ENCODE results near the gene P2RY6. TPM values are rescaled to one million over a fixed set of nuclear protein-coding genes. Genes with fewer than 3 reads are reported as not detected.

Gene P2RY6
- total RNA-seq, 1 donor from 2014 or later: not detected

DNA sequence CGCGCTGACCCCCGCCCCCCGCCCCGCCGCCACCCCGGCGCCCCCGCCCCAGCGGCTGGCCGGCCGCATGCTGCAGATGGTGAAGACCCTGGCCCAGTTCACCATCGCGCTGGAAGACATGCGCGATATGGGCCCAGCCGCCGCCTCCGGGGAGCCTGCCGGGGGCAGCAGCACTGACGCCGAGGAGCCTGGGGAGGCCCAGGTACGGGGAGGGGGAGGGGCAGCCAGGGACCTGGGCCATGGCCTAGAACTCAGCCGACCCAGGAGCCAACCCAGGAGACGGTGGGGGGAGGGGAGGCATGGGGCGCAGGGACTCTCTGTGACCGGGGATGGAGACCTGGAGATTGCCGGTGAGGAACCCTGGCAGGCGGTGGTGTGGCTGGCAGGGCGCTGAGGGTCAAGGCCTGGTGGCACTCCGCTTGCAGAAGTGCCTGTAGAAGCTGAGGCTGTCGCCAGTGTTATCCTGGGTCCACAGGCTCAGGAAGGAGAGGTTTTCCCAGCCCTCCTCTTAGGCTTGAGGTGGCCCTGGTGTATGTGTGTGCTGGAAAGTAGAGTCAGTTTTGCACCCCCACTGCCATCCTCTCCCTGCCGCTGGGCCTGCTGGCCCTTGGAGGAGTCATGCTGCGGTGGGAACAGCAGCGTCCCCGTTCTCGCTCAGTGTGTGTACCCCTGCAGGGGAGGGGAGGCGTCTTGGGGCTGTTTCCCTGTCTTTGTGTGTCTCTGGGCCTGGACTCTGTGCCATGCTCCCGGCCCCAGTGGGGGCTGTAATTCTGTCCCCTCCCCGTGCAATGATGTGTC, 71.1 kb downstream of the P2RY6 start:
- H3K27me3 Mint-ChIP-seq (ENCODE audit: low read depth): no peaks in the 10 kb centered on the region
- H3K4me3 Mint-ChIP-seq: peak overlapping the region; percentile 56
- TF ChIP-seq CTCF (conservative IDR thresholded peaks at IDR 0.05): no peak
- H3K4me1 Mint-ChIP-seq: peaks cover 40% of the 10 kb centered on the region
- H3K36me3 Mint-ChIP-seq (ENCODE audit: low read depth): peaks cover 2% of the 10 kb centered on the region
- H3K9me3 Mint-ChIP-seq: no peaks in the 10 kb centered on the region
- H3K27ac Mint-ChIP-seq (ENCODE audit: unreplicated experiment): no peak overlapping the region
- DNase-seq (ENCODE audit: low read depth, low spot score): no peak

DNA sequence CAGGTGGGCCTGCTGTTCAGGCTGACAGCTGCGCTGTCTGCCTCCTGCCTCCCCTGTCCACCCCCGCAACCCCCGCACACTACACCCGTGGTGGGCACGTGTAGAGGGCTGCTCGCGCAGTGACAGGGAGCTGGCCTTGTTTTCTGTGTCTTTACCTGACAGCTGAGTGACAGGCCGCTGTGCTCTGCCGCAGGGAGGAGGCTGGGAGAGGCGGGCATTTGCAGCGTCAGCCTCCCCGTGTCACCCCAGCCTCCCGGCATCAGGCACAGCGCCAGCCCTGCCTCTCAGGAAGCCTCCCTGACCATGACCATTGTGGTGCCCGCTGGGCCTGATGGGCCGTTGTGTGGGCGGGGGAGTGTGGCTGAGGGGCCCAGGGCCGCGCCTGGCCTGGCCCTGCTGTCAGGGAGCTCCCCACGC, 72.1 kb downstream of the P2RY6 start:
- peaks cover 40% of the 10 kb centered on the region for H3K4me1 Mint-ChIP-seq
- DNase-seq (ENCODE audit: low read depth, low spot score): no peak
- H3K9me3 Mint-ChIP-seq: no peaks in the 10 kb centered on the region
- H3K27ac Mint-ChIP-seq (ENCODE audit: unreplicated experiment): no peak overlapping the region
- no peak overlapping the region for H3K4me3 Mint-ChIP-seq
- H3K36me3 Mint-ChIP-seq (ENCODE audit: low read depth): peaks cover 2% of the 10 kb centered on the region
- no peak for TF ChIP-seq CTCF (conservative IDR thresholded peaks at IDR 0.05)
- H3K27me3 Mint-ChIP-seq (ENCODE audit: low read depth): no peaks in the 10 kb centered on the region

DNA sequence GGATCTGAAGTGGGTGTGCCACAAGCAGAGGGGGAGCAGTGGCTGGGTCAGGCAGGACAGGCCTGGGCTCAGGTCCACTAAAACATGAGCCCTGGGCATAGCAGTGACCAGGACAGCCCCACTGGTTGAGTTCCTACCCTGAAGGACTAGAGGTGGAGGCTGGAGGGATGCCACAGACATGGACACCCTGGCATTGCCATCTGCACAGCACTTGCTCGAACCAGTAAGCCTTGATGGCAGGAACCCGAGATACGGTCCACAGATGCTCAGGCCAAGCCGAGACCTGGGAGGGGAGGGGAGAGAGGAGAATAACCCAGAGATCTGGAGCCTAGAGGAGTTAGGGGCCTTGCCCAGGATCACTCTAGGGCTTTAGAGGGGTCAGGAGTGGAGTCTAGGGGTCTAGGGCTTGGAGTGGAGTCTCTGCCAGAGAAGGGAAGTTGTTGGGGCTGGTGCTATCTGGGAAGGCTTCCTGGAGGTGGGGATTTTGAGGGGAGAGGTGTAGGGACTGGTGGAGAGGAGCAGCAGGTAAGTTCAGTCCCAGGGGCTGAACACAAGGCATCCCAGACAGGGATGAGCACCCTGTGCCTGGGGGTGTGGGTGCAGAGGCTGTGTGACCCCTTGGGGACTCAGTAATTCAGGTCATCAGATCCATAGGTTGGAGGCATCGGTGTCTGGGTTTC, 73.5 kb downstream of the P2RY6 start:
- H3K4me1 Mint-ChIP-seq: peaks cover 33% of the 10 kb centered on the region
- peak overlapping the region; percentile 82 for H3K27ac Mint-ChIP-seq (ENCODE audit: unreplicated experiment)
- no peak for DNase-seq (ENCODE audit: low read depth, low spot score)
- no peaks in the 10 kb centered on the region for H3K9me3 Mint-ChIP-seq
- H3K36me3 Mint-ChIP-seq (ENCODE audit: low read depth): peaks cover 2% of the 10 kb centered on the region
- no peak for TF ChIP-seq CTCF (conservative IDR thresholded peaks at IDR 0.05)
- no peak overlapping the region for H3K4me3 Mint-ChIP-seq
- no peaks in the 10 kb centered on the region for H3K27me3 Mint-ChIP-seq (ENCODE audit: low read depth)

DNA sequence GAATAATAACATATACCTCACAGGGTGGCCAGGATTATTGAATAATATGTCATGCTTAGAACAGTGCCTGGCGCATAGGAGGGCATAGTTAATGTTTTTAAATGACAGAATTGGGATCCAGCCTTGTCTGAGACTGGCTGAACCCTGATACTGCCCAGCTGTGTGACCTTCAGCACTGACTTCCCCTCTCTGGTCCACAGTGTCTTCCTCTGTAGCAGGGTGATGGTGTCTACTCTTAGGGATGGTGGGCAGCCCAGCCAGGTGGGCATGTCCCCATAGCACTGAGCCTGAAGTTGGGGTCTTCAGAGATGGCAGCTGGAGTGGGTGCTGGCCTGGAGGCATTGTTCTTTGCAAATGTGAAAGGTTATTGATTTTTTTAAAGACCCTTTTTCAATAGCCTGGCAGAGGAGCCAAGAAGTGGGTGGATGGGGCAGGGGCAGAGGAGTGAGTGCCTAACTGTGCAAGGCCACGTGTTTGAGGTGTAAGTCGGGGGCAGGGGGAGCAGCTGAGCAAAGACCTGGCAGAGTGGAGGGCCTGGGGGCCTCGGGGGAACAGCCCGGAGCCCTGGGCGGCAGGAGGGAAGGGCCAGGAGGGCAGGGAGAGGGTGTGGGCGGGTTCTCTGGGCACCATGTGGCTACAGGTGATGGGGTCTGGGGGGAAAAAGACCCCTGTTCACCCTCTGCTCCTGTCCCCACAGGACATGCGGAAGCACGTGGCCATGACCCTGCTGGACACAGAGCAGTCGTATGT, 74.2 kb downstream of the P2RY6 start:
- Mint-ChIP-seq H3K27ac (ENCODE audit: unreplicated experiment) (no peak overlapping the region), H3K9me3 (no peaks in the 10 kb centered on the region), H3K4me3 (no peak overlapping the region), H3K4me1 (peaks cover 35% of the 10 kb centered on the region), H3K36me3 (ENCODE audit: low read depth) (peaks cover 2% of the 10 kb centered on the region), H3K27me3 (ENCODE audit: low read depth) (no peaks in the 10 kb centered on the region)
- DNase-seq (ENCODE audit: low read depth, low spot score): no peak
- no peak for TF ChIP-seq CTCF (conservative IDR thresholded peaks at IDR 0.05)

DNA sequence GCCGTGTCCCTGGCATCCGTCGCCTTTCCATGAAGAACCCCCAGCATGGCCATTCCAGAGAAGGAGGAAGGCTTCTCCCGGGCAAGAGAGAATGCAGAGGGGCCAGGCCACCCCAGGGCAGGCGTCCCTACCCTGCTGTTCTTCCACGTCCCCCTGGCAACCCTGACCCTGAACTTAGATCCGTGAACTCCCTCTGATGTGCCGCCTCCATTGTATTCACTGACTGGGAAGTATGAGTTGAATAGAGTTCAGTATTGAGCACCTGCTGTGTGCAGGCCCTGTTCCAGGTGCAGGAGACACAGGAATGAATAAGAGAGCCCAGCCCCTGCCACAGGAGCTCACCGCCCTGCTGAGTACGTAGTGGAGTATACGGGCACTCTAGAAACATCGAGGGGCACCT, 74.9 kb downstream of the P2RY6 start:
- TF ChIP-seq CTCF (conservative IDR thresholded peaks at IDR 0.05): no peak
- Mint-ChIP-seq H3K4me3 (no peak overlapping the region), H3K36me3 (ENCODE audit: low read depth) (peaks cover 2% of the 10 kb centered on the region), H3K27ac (ENCODE audit: unreplicated experiment) (peak overlapping the region; percentile 36), H3K4me1 (peaks cover 29% of the 10 kb centered on the region), H3K27me3 (ENCODE audit: low read depth) (no peaks in the 10 kb centered on the region), H3K9me3 (no peaks in the 10 kb centered on the region)
- no peak for DNase-seq (ENCODE audit: low read depth, low spot score)

Other genes with a start within 250 kb of the P2RY6 start
- gene FCHSD2, start 130.0 kb upstream of the P2RY6 start, total RNA-seq: 32.2 and 34.4 TPM in 2 replicates
- gene P2RY2, start 54.1 kb upstream of the P2RY6 start, total RNA-seq: 0.14 and 0.27 TPM in 2 replicates
- 51.3 and 55.7 TPM in 2 replicates for gene ARHGEF17, start 35.9 kb downstream of the P2RY6 start, total RNA-seq
- gene RELT, start 104.1 kb downstream of the P2RY6 start, total RNA-seq: 18.4 and 20.9 TPM in 2 replicates